ENCODE data around the gene PTPN4. TPM values are rescaled to one million over a fixed set of nuclear protein-coding genes. Genes with fewer than 3 reads are reported as not detected.
A peak's percentile ranks its signal among the peaks of the same experiment; 100 is the strongest.

PTPN4 gene
- total RNA-seq, 5 donors from 2014 or later (not counting 1 experiment from before 2014, with no cell fraction given): 105 to 134 (median 126) TPM

- no peak overlapping the region for H3K27ac ChIP-seq (ENCODE audit: low read length)
- Mint-ChIP-seq H3K9me3 (no peaks in the 10 kb centered on the region), H3K27me3 (no peaks in the 10 kb centered on the region), H3K36me3 (peaks cover 50% of the 10 kb centered on the region), H3K4me3 (no peak overlapping the region), H3K4me1 (peaks cover 48 to 68% (median 62%) of the 10 kb centered on the region in 3 donors), H3K27ac (peak overlapping the region; percentile 15 to 35)
- ATAC-seq (replicated peaks in 1 of 4) (no peak), DNase-seq (no peak)
- H3K9me3 ChIP-seq: no peaks in the 10 kb centered on the region
- CTCF ChIA-PET: interaction anchor here (0.5 to 1.1 kb wide), 6 partner anchors 10 to 594 kb away, joined by 3 to 4 read pairs (median 3); no protein-coding TSS in a partner anchor
- H3K4me1 ChIP-seq (ENCODE audit: control insufficient read depth in 1 of 2, extremely low read depth in 1 of 2, insufficient read depth in 2 of 2, low read length in 2 of 2): peaks cover 0 to 5% of the 10 kb centered on the region in 2 experiments
- POLR2A ChIA-PET: interaction anchor here in 1 of 2 donors (0.6 kb wide), 1 partner anchor 51 kb away, joined by 3 read pairs; no protein-coding TSS in a partner anchor
- H3K4me3 ChIP-seq (ENCODE audit: control insufficient read depth in 1 of 2, extremely low read depth in 1 of 2, low read length in 1 of 2): no peak overlapping the region
- H3K27me3 ChIP-seq (replicated peaks in 1 of 2; ENCODE audit: control insufficient read depth in 2 of 2, extremely low read depth in 1 of 2, insufficient read depth in 2 of 2, low read length in 1 of 2): no peaks in the 10 kb centered on the region
- peaks cover 2 to 65% of the 10 kb centered on the region in 2 donors for H3K36me3 ChIP-seq (ENCODE audit: control insufficient read depth in 2 of 2, extremely low read depth in 1 of 2, insufficient read depth in 1 of 2, low read length in 1 of 2)
Measured at GRCh38 chr2:119943058-119943457, 183.3 kb downstream of the PTPN4 start.

DNA sequence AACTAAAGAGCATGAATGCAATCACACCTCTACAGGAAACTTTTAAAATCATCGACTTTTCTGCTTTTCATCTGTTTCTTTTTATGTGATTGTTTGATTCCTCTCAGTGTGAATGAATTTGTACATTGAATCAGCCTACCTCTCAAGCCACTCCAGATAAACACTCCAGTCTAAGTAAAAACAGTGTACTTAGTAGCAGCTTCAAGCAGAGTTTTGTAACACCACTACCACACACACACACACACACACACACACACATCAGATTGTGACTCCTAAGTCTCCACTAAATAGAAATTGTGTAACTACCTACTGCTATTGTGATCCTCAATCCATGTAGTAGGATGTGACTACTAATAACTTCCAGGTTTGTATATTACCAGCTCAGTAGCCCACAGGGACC, 187.8 kb downstream of the PTPN4 start:
- POLR2A ChIA-PET: no interaction called here
- Mint-ChIP-seq H3K27ac (peak overlapping the region; percentile 27 to 36), H3K9me3 (no peaks in the 10 kb centered on the region), H3K4me3 (no peak overlapping the region), H3K36me3 (peaks cover 64% of the 10 kb centered on the region), H3K27me3 (no peaks in the 10 kb centered on the region), H3K4me1 (peaks cover 42 to 65% (median 53%) of the 10 kb centered on the region in 3 donors)
- Histone ChIP-seq H3K27ac (ENCODE audit: low read length) (no peak overlapping the region), H3K36me3 (ENCODE audit: control insufficient read depth in 2 of 2, extremely low read depth in 1 of 2, insufficient read depth in 1 of 2, low read length in 1 of 2) (peaks cover 3 to 67% of the 10 kb centered on the region in 2 donors), H3K27me3 (replicated peaks in 1 of 2; ENCODE audit: control insufficient read depth in 2 of 2, extremely low read depth in 1 of 2, insufficient read depth in 2 of 2, low read length in 1 of 2) (no peaks in the 10 kb centered on the region), H3K4me3 (ENCODE audit: control insufficient read depth in 1 of 2, extremely low read depth in 1 of 2, low read length in 1 of 2) (no peak overlapping the region), H3K9me3 (no peaks in the 10 kb centered on the region), H3K4me1 (ENCODE audit: control insufficient read depth in 1 of 2, extremely low read depth in 1 of 2, insufficient read depth in 2 of 2, low read length in 2 of 2) (no peaks in the 10 kb centered on the region)
- CTCF ChIA-PET: interaction anchor here in 1 of 2 donors (0.6 kb wide), 1 partner anchor 42 kb away, joined by 3 read pairs; no protein-coding TSS in a partner anchor
- no peak for ATAC-seq (replicated peaks in 1 of 4)
- WGBS (ENCODE audit: insufficient coverage): no CpG with 5 or more reads among the region's 1 CpG
- no peak for DNase-seq

GRCh38 chr2:119950966-119951365, 191.2 kb downstream of the PTPN4 start:
- H3K9me3 ChIP-seq: no peaks in the 10 kb centered on the region
- H3K27ac Mint-ChIP-seq: peak overlapping the region in 1 of 2 donors; percentile 65
- H3K4me1 Mint-ChIP-seq: peaks cover 25 to 48% (median 32%) of the 10 kb centered on the region in 3 donors
- no peak overlapping the region for H3K4me3 ChIP-seq (ENCODE audit: control insufficient read depth in 1 of 2, extremely low read depth in 1 of 2, low read length in 1 of 2)
- CTCF ChIA-PET: no interaction called here
- no peak overlapping the region for H3K4me3 Mint-ChIP-seq
- H3K27me3 ChIP-seq (replicated peaks in 1 of 2; ENCODE audit: control insufficient read depth in 2 of 2, extremely low read depth in 1 of 2, insufficient read depth in 2 of 2, low read length in 1 of 2): no peaks in the 10 kb centered on the region
- H3K9me3 Mint-ChIP-seq: no peaks in the 10 kb centered on the region
- no peak overlapping the region for H3K27ac ChIP-seq (ENCODE audit: low read length)
- no peaks in the 10 kb centered on the region for H3K27me3 Mint-ChIP-seq
- POLR2A ChIA-PET: no interaction called here
- H3K36me3 ChIP-seq (ENCODE audit: control insufficient read depth in 2 of 2, extremely low read depth in 1 of 2, insufficient read depth in 1 of 2, low read length in 1 of 2): peaks cover 10 to 73% of the 10 kb centered on the region in 2 donors
- H3K36me3 Mint-ChIP-seq: peaks cover 61% of the 10 kb centered on the region
- no peak for ATAC-seq (replicated peaks in 1 of 4)
- no peak for DNase-seq
- no peaks in the 10 kb centered on the region for H3K4me1 ChIP-seq (ENCODE audit: control insufficient read depth in 1 of 2, extremely low read depth in 1 of 2, insufficient read depth in 2 of 2, low read length in 2 of 2)
- WGBS (ENCODE audit: insufficient coverage): no CpG with 5 or more reads among the region's 2 CpGs

GRCh38 chr2:119958670-119959268, 199.0 kb downstream of the PTPN4 start:
- Histone ChIP-seq H3K4me3 (ENCODE audit: control insufficient read depth in 1 of 2, extremely low read depth in 1 of 2, low read length in 1 of 2) (no peak overlapping the region), H3K27ac (ENCODE audit: low read length) (no peak overlapping the region), H3K36me3 (ENCODE audit: control insufficient read depth in 2 of 2, extremely low read depth in 1 of 2, insufficient read depth in 1 of 2, low read length in 1 of 2) (peaks cover 8 to 75% of the 10 kb centered on the region in 2 donors), H3K9me3 (no peaks in the 10 kb centered on the region), H3K27me3 (replicated peaks in 1 of 2; ENCODE audit: control insufficient read depth in 2 of 2, extremely low read depth in 1 of 2, insufficient read depth in 2 of 2, low read length in 1 of 2) (no peaks in the 10 kb centered on the region), H3K4me1 (ENCODE audit: control insufficient read depth in 1 of 2, extremely low read depth in 1 of 2, insufficient read depth in 2 of 2, low read length in 2 of 2) (no peaks in the 10 kb centered on the region)
- H3K36me3 Mint-ChIP-seq: peaks cover 51% of the 10 kb centered on the region
- no peak for DNase-seq
- no peaks in the 10 kb centered on the region for H3K27me3 Mint-ChIP-seq
- H3K9me3 Mint-ChIP-seq: no peaks in the 10 kb centered on the region
- ChIA-PET CTCF (interaction anchor here (0.6 to 0.9 kb wide), 2 partner anchors 15 to 25 kb away, joined by 3 read pairs; no protein-coding TSS in a partner anchor), POLR2A (interaction anchor here in 1 of 2 donors (0.6 kb wide), 1 partner anchor 1078 kb away, joined by 5 read pairs; no protein-coding TSS in a partner anchor)
- peak overlapping the region; percentile 53 to 82 for H3K27ac Mint-ChIP-seq
- ATAC-seq (replicated peaks in 1 of 4): no peak
- H3K4me1 Mint-ChIP-seq: peaks cover 2 to 23% (median 14%) of the 10 kb centered on the region in 3 donors
- no peak overlapping the region for H3K4me3 Mint-ChIP-seq

- no peaks in the 10 kb centered on the region for H3K9me3 Mint-ChIP-seq
- no peak overlapping the region for H3K27ac ChIP-seq (ENCODE audit: low read length)
- H3K4me1 Mint-ChIP-seq: peaks cover 2 to 15% (median 14%) of the 10 kb centered on the region in 3 donors
- H3K4me3 Mint-ChIP-seq: no peak overlapping the region
- H3K27ac Mint-ChIP-seq: peak overlapping the region in 1 of 2 donors; percentile 28
- DNase-seq (no peak), ATAC-seq (replicated peaks in 1 of 4) (no peak)
- POLR2A ChIA-PET: no interaction called here
- no peaks in the 10 kb centered on the region for H3K27me3 ChIP-seq (replicated peaks in 1 of 2; ENCODE audit: control insufficient read depth in 2 of 2, extremely low read depth in 1 of 2, insufficient read depth in 2 of 2, low read length in 1 of 2)
- H3K27me3 Mint-ChIP-seq: no peaks in the 10 kb centered on the region
- no peaks in the 10 kb centered on the region for H3K4me1 ChIP-seq (ENCODE audit: control insufficient read depth in 1 of 2, extremely low read depth in 1 of 2, insufficient read depth in 2 of 2, low read length in 2 of 2)
- H3K4me3 ChIP-seq (ENCODE audit: control insufficient read depth in 1 of 2, extremely low read depth in 1 of 2, low read length in 1 of 2): no peak overlapping the region
- H3K36me3 Mint-ChIP-seq: peaks cover 58% of the 10 kb centered on the region
- H3K36me3 ChIP-seq (ENCODE audit: control insufficient read depth in 2 of 2, extremely low read depth in 1 of 2, insufficient read depth in 1 of 2, low read length in 1 of 2): peaks cover 14 to 80% of the 10 kb centered on the region in 2 donors
- WGBS (ENCODE audit: insufficient coverage): no CpG with 5 or more reads among the region's 2 CpGs
- CTCF ChIA-PET: no interaction called here
- H3K9me3 ChIP-seq: no peaks in the 10 kb centered on the region
Measured at GRCh38 chr2:119960821-119961220, 201.1 kb downstream of the PTPN4 start.

- POLR2A ChIA-PET: no interaction called here
Measured at GRCh38 chr2:119981896-119982295, 222.2 kb downstream of the PTPN4 start.

More at GRCh38 chr2:119981896-119982295, 222.2 kb downstream of the PTPN4 start:
- peaks cover 0 to 15% of the 10 kb centered on the region in 2 donors for H3K36me3 ChIP-seq (ENCODE audit: control insufficient read depth in 2 of 2, extremely low read depth in 1 of 2, insufficient read depth in 1 of 2, low read length in 1 of 2)
- no peak overlapping the region for H3K4me3 ChIP-seq (ENCODE audit: control insufficient read depth in 1 of 2, extremely low read depth in 1 of 2, low read length in 1 of 2)
- H3K27ac ChIP-seq (ENCODE audit: low read length): no peak overlapping the region
- DNase-seq: no peak
- H3K4me1 ChIP-seq (ENCODE audit: control insufficient read depth in 1 of 2, extremely low read depth in 1 of 2, insufficient read depth in 2 of 2, low read length in 2 of 2): no peaks in the 10 kb centered on the region
- Mint-ChIP-seq H3K27me3 (no peaks in the 10 kb centered on the region), H3K27ac (peak overlapping the region in 1 of 2 donors; percentile 74), H3K9me3 (peaks cover 2 to 10% (median 4%) of the 10 kb centered on the region in 3 donors), H3K4me3 (no peak overlapping the region), H3K4me1 (peaks cover 3 to 10% (median 9%) of the 10 kb centered on the region in 3 donors), H3K36me3 (peaks cover 9% of the 10 kb centered on the region)
- no peaks in the 10 kb centered on the region for H3K27me3 ChIP-seq (replicated peaks in 1 of 2; ENCODE audit: control insufficient read depth in 2 of 2, extremely low read depth in 1 of 2, insufficient read depth in 2 of 2, low read length in 1 of 2)
- CTCF ChIA-PET: no interaction called here
- no peak for ATAC-seq (replicated peaks in 1 of 4)
- no peaks in the 10 kb centered on the region for H3K9me3 ChIP-seq
